Fibroblast of lung (primary cell): ENCODE measurements around the gene SLC38A10. TPM values are rescaled to one million over a fixed set of nuclear protein-coding genes. Genes with fewer than 3 reads are reported as not detected.
A peak's percentile ranks its signal among the peaks of the same experiment; 100 is the strongest.

Source experiments
- DNase-seq, 2 donors: peaks; one replicate each; pipeline versions ENCODE4 v3.0.0 to v3.0.0-alpha.2; 2010; ENCODE audit warnings: low read depth in 2 of 2
- H2AFZ ChIP-seq: 2 replicates; pipeline ENCODE4 v1.5.1; 2012; ENCODE audit warnings: low read length, control low read depth, inconsistent platforms
- H3K27ac ChIP-seq: 2 replicates; pipeline ENCODE4 v1.5.1; 2011; ENCODE audit warnings: low read length, control low read depth; ENCODE audit not compliant: insufficient read depth
- H3K27me3 ChIP-seq: 2 replicates; pipeline ENCODE4 v1.5.1; 2011; ENCODE audit warnings: mild to moderate bottlenecking, low read length; ENCODE audit not compliant: control insufficient read depth, insufficient read depth
- H3K36me3 ChIP-seq: 2 replicates; pipeline ENCODE4 v1.5.1; 2011; ENCODE audit warnings: low read length; ENCODE audit not compliant: control insufficient read depth, insufficient read depth
- H3K4me1 ChIP-seq: 2 replicates; pipeline ENCODE4 v1.5.1; 2011; ENCODE audit warnings: low read length; ENCODE audit not compliant: control insufficient read depth, insufficient read depth; ENCODE audit errors: extremely low read depth
- H3K4me2 ChIP-seq: 2 replicates; pipeline ENCODE4 v1.5.1; 2011; ENCODE audit warnings: low read length, control low read depth; ENCODE audit not compliant: insufficient read depth; ENCODE audit errors: extremely low read depth
- H3K4me3 ChIP-seq, 4 experiments: fragments of 200-600 bp in 1 of 4; sonication (generic) in 1 of 4; replicated peaks in 1 of 4; 2 replicates each; pipeline ENCODE4 v1.5.1; 2011 to 2016; ENCODE audit warnings: low read length in 4 of 4, low read depth in 3 of 4, mild to moderate bottlenecking in 3 of 4, control low read depth in 2 of 4, inconsistent platforms in 1 of 4, mixed read lengths in 1 of 4; ENCODE audit not compliant: insufficient read depth in 1 of 4; ENCODE audit errors: control extremely low read depth in 1 of 4
- H3K79me2 ChIP-seq: 2 replicates; pipeline ENCODE4 v1.5.1; 2012; ENCODE audit warnings: mild to moderate bottlenecking, low read length, inconsistent platforms; ENCODE audit not compliant: control insufficient read depth, insufficient read depth
- H3K9ac ChIP-seq: 2 replicates; pipeline ENCODE4 v1.5.1; 2011; ENCODE audit warnings: mild to moderate bottlenecking, low read length, control low read depth; ENCODE audit not compliant: insufficient read depth
- H3K9me3 ChIP-seq: 2 replicates; pipeline ENCODE4 v1.5.1; 2012; ENCODE audit warnings: low read depth, low read length; ENCODE audit not compliant: control insufficient read depth, insufficient read depth
- H4K20me1 ChIP-seq: 2 replicates; pipeline ENCODE4 v1.5.1; 2011; ENCODE audit warnings: low read length; ENCODE audit not compliant: control insufficient read depth, insufficient read depth; ENCODE audit errors: extremely low read depth
- CTCF ChIP-seq, 2 donors: IDR thresholded peaks in 1 of 2; conservative IDR thresholded peaks in 1 of 2; 1 replicate in 1 of 2; 2 replicates in 1 of 2; pipeline ENCODE4 v1.5.1; 2011 to 2012; ENCODE audit warnings: low read length in 2 of 2, control low read depth in 1 of 2, inconsistent platforms in 1 of 2, low read depth in 1 of 2, mild to moderate bottlenecking in 1 of 2
- EZH2 ChIP-seq: IDR thresholded peaks from 2 replicates; pipeline ENCODE4 v1.5.1; 2012; ENCODE audit warnings: low read length, control low read depth, mild to moderate bottlenecking; ENCODE audit errors: missing control alignments
- polyA plus RNA-seq, 2 donors: library from polyadenylated mRNA; depleted of rRNA in 1 of 2; stranded (reverse) in 1 of 2; unstranded in 1 of 2; fragments of >200 nt; gene quantifications; 2 replicates each; pipeline ENCODE4 v1.2.1, GENCODE V29; 2011 to 2012; ENCODE audit warnings: missing spikeins in 1 of 2
- total RNA-seq: library from RNA; depleted of rRNA; stranded (reverse); fragments of >200 nt; gene quantifications from 2 replicates; pipeline ENCODE4 v1.2.1, GENCODE V29; 2014

SLC38A10 gene
- total and polyA plus RNA-seq, 2 donors (not counting 1 experiment from before 2014, with no cell fraction given), result 23.6 to 53.2 TPM

GRCh38 chr17:81249223-81250040, 45.7 kb downstream of the SLC38A10 start:
- Histone ChIP-seq H3K27me3 (no peaks in the 10 kb centered on the region), H3K4me1 (peaks cover 2% of the 10 kb centered on the region), H3K36me3 (peaks cover 11% of the 10 kb centered on the region), H4K20me1 (no peaks in the 10 kb centered on the region), H2AFZ (no peak overlapping the region), H3K79me2 (peaks cover 6% of the 10 kb centered on the region), H3K4me2 (no peak overlapping the region), H3K9me3 (no peaks in the 10 kb centered on the region), H3K27ac (no peak overlapping the region), H3K4me3 (no peak overlapping the region), H3K9ac (no peak overlapping the region)
- DNase-seq, result peak in 1 of 2 donors; percentile 37
- TF ChIP-seq EZH2 (no peak), CTCF (conservative IDR thresholded peaks at IDR 0.05 in 1 of 2, IDR thresholded peaks at IDR 0.05 in 1 of 2; ENCODE audit: low read depth in 1 of 2, low read length in 2 of 2) (no peak)

GRCh38 chr17:81248649-81249048, 46.5 kb downstream of the SLC38A10 start:
- no peaks in the 10 kb centered on the region for H3K9me3 ChIP-seq
- H3K4me1 ChIP-seq, result peaks cover 2% of the 10 kb centered on the region
- no peak for DNase-seq
- no peak overlapping the region for H3K27ac ChIP-seq
- H3K36me3 ChIP-seq, result peaks cover 11% of the 10 kb centered on the region
- no peak overlapping the region for H2AFZ ChIP-seq
- no peak overlapping the region for H3K9ac ChIP-seq
- H4K20me1 ChIP-seq, result no peaks in the 10 kb centered on the region
- H3K79me2 ChIP-seq, result peaks cover 3% of the 10 kb centered on the region
- H3K4me3 ChIP-seq, result no peak overlapping the region
- TF ChIP-seq CTCF (conservative IDR thresholded peaks at IDR 0.05 in 1 of 2, IDR thresholded peaks at IDR 0.05 in 1 of 2; ENCODE audit: low read depth in 1 of 2, low read length in 2 of 2), result no peak
- TF ChIP-seq EZH2, result no peak
- no peak overlapping the region for H3K4me2 ChIP-seq
- H3K27me3 ChIP-seq, result no peaks in the 10 kb centered on the region

GRCh38 chr17:81247339-81247990, 47.6 kb downstream of the SLC38A10 start:
- TF ChIP-seq CTCF (conservative IDR thresholded peaks at IDR 0.05 in 1 of 2, IDR thresholded peaks at IDR 0.05 in 1 of 2; ENCODE audit: low read depth in 1 of 2, low read length in 2 of 2) (no peak), EZH2 (no peak)
- no peaks in the 10 kb centered on the region for H4K20me1 ChIP-seq

More at GRCh38 chr17:81247339-81247990, 47.6 kb downstream of the SLC38A10 start:
- DNase-seq, result no peak
- Histone ChIP-seq H3K9me3 (no peaks in the 10 kb centered on the region), H3K9ac (no peak overlapping the region), H3K36me3 (peaks cover 11% of the 10 kb centered on the region), H2AFZ (no peak overlapping the region), H3K79me2 (no peaks in the 10 kb centered on the region), H3K4me1 (peaks cover 2% of the 10 kb centered on the region), H3K4me3 (no peak overlapping the region), H3K4me2 (no peak overlapping the region), H3K27ac (no peak overlapping the region), H3K27me3 (no peaks in the 10 kb centered on the region)
